Neural cell (in vitro differentiated cells): ENCODE data around the gene CPAMD8. TPM values are rescaled to one million over a fixed set of nuclear protein-coding genes. Genes with fewer than 3 reads are reported as not detected.

Experiments
- H2AFZ ChIP-seq: fragments of 200-600, 300-800 bp; sonication (generic), shearing (Covaris generic); 2 replicates; pipeline ENCODE4 v1.6.0; 2014; ENCODE audit warnings: low read depth, mild to moderate bottlenecking, antibody characterized with exemption, low read length, moderate library complexity
- H3F3A ChIP-seq: fragments of 200-600 bp; shearing (Covaris generic); 2 replicates; pipeline ENCODE4 v1.6.1; 2016; ENCODE audit warnings: mild to moderate bottlenecking, moderate library complexity, mixed read lengths, antibody characterized with exemption, low read length; ENCODE audit not compliant: insufficient read depth, poor library complexity, severe bottlenecking
- H3K27ac ChIP-seq: fragments of 200-600, 300-800 bp; sonication (generic), shearing (Covaris generic); 2 replicates; pipeline ENCODE4 v1.5.1; 2014; ENCODE audit warnings: mild to moderate bottlenecking, low read length, moderate library complexity
- H3K27me3 ChIP-seq: fragments of 300-800, 200-600 bp; sonication (generic), shearing (Covaris generic); 2 replicates; pipeline ENCODE4 v1.6.0; 2014; ENCODE audit warnings: mild to moderate bottlenecking, low read depth, low read length, moderate library complexity; ENCODE audit not compliant: insufficient read depth
- H3K36me3 ChIP-seq: fragments of 300-800, 200-600 bp; sonication (generic), shearing (Covaris generic); 2 replicates; pipeline ENCODE4 v1.5.1; 2014; ENCODE audit warnings: mild to moderate bottlenecking, antibody characterized with exemption, low read length, moderate library complexity; ENCODE audit not compliant: insufficient read depth
- H3K4me2 ChIP-seq: fragments of 300-800, 200-600 bp; sonication (generic), shearing (Covaris generic); 2 replicates; pipeline ENCODE4 v1.6.0; 2014; ENCODE audit warnings: mild to moderate bottlenecking, low read length
- H3K4me3 ChIP-seq: fragments of 300-800, 200-600 bp; sonication (generic), shearing (Covaris generic); 2 replicates; pipeline ENCODE4 v1.5.1; 2014; ENCODE audit warnings: mild to moderate bottlenecking, low read length, moderate library complexity
- H3K79me2 ChIP-seq: fragments of 200-600 bp; shearing (Covaris generic); replicated peaks from 2 replicates; pipeline ENCODE4 v1.6.0; 2014; ENCODE audit warnings: mild to moderate bottlenecking, low read length, moderate library complexity; ENCODE audit not compliant: insufficient read depth
- H3K9ac ChIP-seq: fragments of 300-800, 200-600 bp; sonication (generic), shearing (Covaris generic); 2 replicates; pipeline ENCODE4 v1.6.1; 2016; ENCODE audit warnings: mild to moderate bottlenecking, low read length, mixed read lengths
- H3K9me2 ChIP-seq: fragments of 200-600 bp; shearing (Covaris generic); 2 replicates; pipeline ENCODE4 v1.6.1; 2016; ENCODE audit warnings: mild to moderate bottlenecking, low read length, mixed read lengths; ENCODE audit not compliant: insufficient read depth
- H3K9me3 ChIP-seq: fragments of 200-600, 300-800 bp; sonication (generic), shearing (Covaris generic); 2 replicates; pipeline ENCODE4 v1.6.1; 2016; ENCODE audit warnings: mild to moderate bottlenecking, mixed run types, low read length, moderate library complexity, mixed read lengths
- H4K20me1 ChIP-seq: fragments of 200-600 bp; shearing (Covaris generic); 2 replicates; pipeline ENCODE4 v1.6.1; 2016; ENCODE audit warnings: mild to moderate bottlenecking, mixed run types; ENCODE audit not compliant: insufficient read depth
- CTCF ChIP-seq: fragments of 450-650 bp; IDR thresholded peaks from 2 replicates; pipeline ENCODE4 v1.5.1; 2014; ENCODE audit warnings: antibody characterized with exemption, mild to moderate bottlenecking, moderate library complexity; ENCODE audit not compliant: poor library complexity, severe bottlenecking
- EP300 ChIP-seq: fragments of 450-650 bp; conservative IDR thresholded peaks from 2 replicates; pipeline ENCODE4 v1.6.1; 2014; ENCODE audit warnings: antibody characterized with exemption, mild to moderate bottlenecking, moderate library complexity; ENCODE audit not compliant: poor library complexity, severe bottlenecking
- EZH2 ChIP-seq: fragments of 200-600, 300-800 bp; shearing (Covaris generic), sonication (generic); IDR thresholded peaks from 2 replicates; pipeline ENCODE4 v1.6.1; 2014; ENCODE audit warnings: antibody characterized with exemption, low read length, borderline replicate concordance, mild to moderate bottlenecking; ENCODE audit not compliant: insufficient read depth, poor library complexity, severe bottlenecking
- MXI1 ChIP-seq: fragments of 450-650 bp; conservative IDR thresholded peaks from 2 replicates; pipeline ENCODE4 v1.6.1; 2014; ENCODE audit warnings: antibody characterized with exemption, mild to moderate bottlenecking; ENCODE audit not compliant: poor library complexity, severe bottlenecking
- POLR2AphosphoS5 ChIP-seq: IDR thresholded peaks from 2 replicates; pipeline ENCODE4 v1.6.1; 2012
- RAD21 ChIP-seq: fragments of 450-650 bp; conservative IDR thresholded peaks from 2 replicates; pipeline ENCODE4 v1.6.1; 2014; ENCODE audit warnings: antibody characterized with exemption, mild to moderate bottlenecking, moderate library complexity
- REST ChIP-seq: IDR thresholded peaks from 2 replicates; pipeline ENCODE4 v1.6.1; 2012; ENCODE audit warnings: borderline replicate concordance
- SMC3 ChIP-seq: fragments of 450-650 bp; conservative IDR thresholded peaks from 2 replicates; pipeline ENCODE4 v1.6.1; 2014; ENCODE audit warnings: antibody characterized with exemption, mild to moderate bottlenecking, moderate library complexity; ENCODE audit not compliant: poor library complexity
- TAF1 ChIP-seq: IDR thresholded peaks from 2 replicates; pipeline ENCODE4 v1.6.1; 2012; ENCODE audit warnings: low read depth
- polyA plus RNA-seq: library from polyadenylated mRNA; depleted of rRNA; stranded (reverse); fragments of >200 nt; gene quantifications from 2 replicates; pipeline ENCODE4 v1.2.3, GENCODE V29; 2014

Gene CPAMD8
- polyA plus RNA-seq, 1 donor from 2014 or later: 1.9 TPM

GRCh38 chr19:16976446-16976845 lies 50.2 kb downstream of the CPAMD8 start:
- no peaks in the 10 kb centered on the region for H3F3A ChIP-seq
- H3K9me3 ChIP-seq: no peaks in the 10 kb centered on the region
- no peak overlapping the region for H3K9ac ChIP-seq
- H2AFZ ChIP-seq: no peak overlapping the region
- H3K27me3 ChIP-seq: no peaks in the 10 kb centered on the region
- TF ChIP-seq POLR2AphosphoS5 (no peak), EZH2 (no peak)
- H3K79me2 ChIP-seq: no peaks in the 10 kb centered on the region
- no peaks in the 10 kb centered on the region for H4K20me1 ChIP-seq
- H3K4me3 ChIP-seq: no peak overlapping the region
- no peaks in the 10 kb centered on the region for H3K36me3 ChIP-seq
- no peak overlapping the region for H3K4me2 ChIP-seq
- H3K9me2 ChIP-seq: no peaks in the 10 kb centered on the region
- no peak overlapping the region for H3K27ac ChIP-seq

GRCh38 chr19:16970821-16971220 lies 55.8 kb downstream of the CPAMD8 start:
- no peak overlapping the region for H2AFZ ChIP-seq
- H3K9ac ChIP-seq: no peak overlapping the region
- peaks cover 6% of the 10 kb centered on the region for H3K9me3 ChIP-seq
- no peaks in the 10 kb centered on the region for H4K20me1 ChIP-seq
- no peaks in the 10 kb centered on the region for H3K79me2 ChIP-seq
- no peaks in the 10 kb centered on the region for H3K36me3 ChIP-seq
- H3K9me2 ChIP-seq: no peaks in the 10 kb centered on the region
- no peak overlapping the region for H3K27ac ChIP-seq
- H3K27me3 ChIP-seq: no peaks in the 10 kb centered on the region
- no peak for TF ChIP-seq EP300
- no peak for TF ChIP-seq CTCF
- TF ChIP-seq SMC3: no peak
- TF ChIP-seq POLR2AphosphoS5: no peak
- TF ChIP-seq EZH2: no peak
- TF ChIP-seq TAF1: no peak
- TF ChIP-seq REST: no peak
- no peak for TF ChIP-seq MXI1
- TF ChIP-seq RAD21: no peak
- no peaks in the 10 kb centered on the region for H3F3A ChIP-seq
- H3K4me3 ChIP-seq: no peak overlapping the region
- H3K4me2 ChIP-seq: no peak overlapping the region

GRCh38 chr19:16969135-16969534 lies 57.5 kb downstream of the CPAMD8 start:
- Histone ChIP-seq H4K20me1 (no peaks in the 10 kb centered on the region), H3K27me3 (no peaks in the 10 kb centered on the region), H3K27ac (no peak overlapping the region), H3K4me2 (no peak overlapping the region), H3K9me2 (no peaks in the 10 kb centered on the region), H3K9me3 (peaks cover 6% of the 10 kb centered on the region), H3K4me3 (no peak overlapping the region), H3F3A (no peaks in the 10 kb centered on the region), H3K79me2 (no peaks in the 10 kb centered on the region), H2AFZ (no peak overlapping the region), H3K9ac (no peak overlapping the region), H3K36me3 (no peaks in the 10 kb centered on the region)
- TF ChIP-seq TAF1 (no peak), EZH2 (no peak), EP300 (no peak), CTCF (no peak), POLR2AphosphoS5 (no peak), SMC3 (no peak), REST (no peak), MXI1 (no peak), RAD21 (no peak)
